Liver (tissue), 9 donors: Measurements from ENCODE around the gene HPS6. TPM values are rescaled to one million over a fixed set of nuclear protein-coding genes. Genes with fewer than 3 reads are reported as not detected.

ENCODE experiments used
- DNase-seq: peaks from one replicate; pipeline ENCODE4 v3.0.0-alpha.2; 2017; ENCODE audit warnings: low spot score
- H3K27ac ChIP-seq, 2 donors: one replicate each; pipeline ENCODE4 v1.7.0; 2013; ENCODE audit warnings: inconsistent platforms in 2 of 2, low read length in 2 of 2, control low read depth in 1 of 2, low read depth in 1 of 2, mild to moderate bottlenecking in 1 of 2
- H3K27me3 ChIP-seq, 4 donors: one replicate each; pipeline versions ENCODE4 v1.6.1 to v1.7.0; 2013; ENCODE audit warnings: low read length in 3 of 4, inconsistent platforms in 1 of 4, mild to moderate bottlenecking in 1 of 4, moderate library complexity in 1 of 4; ENCODE audit not compliant: control insufficient read depth in 4 of 4, insufficient read depth in 4 of 4
- H3K36me3 ChIP-seq, 4 donors: one replicate each; pipeline versions ENCODE4 v1.6.1 to v1.7.0; 2013; ENCODE audit warnings: low read length in 3 of 4, mild to moderate bottlenecking in 3 of 4, low read depth in 1 of 4, moderate library complexity in 1 of 4; ENCODE audit not compliant: control insufficient read depth in 4 of 4, insufficient read depth in 3 of 4
- H3K4me1 ChIP-seq, 4 donors: one replicate each; pipeline versions ENCODE4 v1.6.1 to v1.7.0; 2013; ENCODE audit warnings: low read length in 3 of 4, mild to moderate bottlenecking in 3 of 4, moderate library complexity in 1 of 4; ENCODE audit not compliant: control insufficient read depth in 4 of 4, insufficient read depth in 4 of 4
- H3K4me3 ChIP-seq, 3 donors: one replicate each; pipeline versions ENCODE4 v1.6.1 to v1.7.0; 2013; ENCODE audit warnings: low read length in 3 of 3, control low read depth in 1 of 3, low read depth in 1 of 3, mild to moderate bottlenecking in 1 of 3
- H3K9ac ChIP-seq, 2 donors: one replicate each; pipeline ENCODE4 v1.7.0; 2013; ENCODE audit warnings: low read length in 2 of 2, mild to moderate bottlenecking in 2 of 2, moderate library complexity in 2 of 2, control low read depth in 1 of 2, low read depth in 1 of 2
- H3K9me3 ChIP-seq, 4 donors: one replicate each; pipeline versions ENCODE4 v1.6.1 to v1.7.0; 2013; ENCODE audit warnings: low read length in 3 of 4; ENCODE audit not compliant: control insufficient read depth in 4 of 4
- EGR1 ChIP-seq, 2 donors: IDR thresholded peaks; 2 replicates each; pipeline ENCODE4 v1.6.1; 2016 to 2018; ENCODE audit warnings: antibody characterized with exemption in 2 of 2, low read depth in 2 of 2
- FOXA1 ChIP-seq: IDR thresholded peaks from 2 replicates; pipeline ENCODE4 v1.6.1; 2016; ENCODE audit warnings: antibody characterized with exemption
- FOXA2 ChIP-seq: IDR thresholded peaks from 2 replicates; pipeline ENCODE4 v1.6.1; 2016; ENCODE audit warnings: antibody characterized with exemption
- HNF4G ChIP-seq: IDR thresholded peaks from 2 replicates; pipeline ENCODE4 v1.6.1; 2016; ENCODE audit warnings: antibody characterized with exemption
- JUND ChIP-seq, 2 donors: IDR thresholded peaks; 2 replicates each; pipeline ENCODE4 v1.6.1; 2016; ENCODE audit warnings: antibody characterized with exemption in 2 of 2
- NR2F2 ChIP-seq: IDR thresholded peaks from 2 replicates; pipeline ENCODE4 v1.6.1; 2016; ENCODE audit warnings: antibody characterized with exemption
- RAD21 ChIP-seq, 2 donors: IDR thresholded peaks; 2 replicates each; pipeline ENCODE4 v1.6.1; 2016; ENCODE audit warnings: antibody characterized with exemption in 2 of 2, mild to moderate bottlenecking in 2 of 2
- TAF1 ChIP-seq: conservative IDR thresholded peaks from 2 replicates; pipeline ENCODE4 v1.6.1; 2016; ENCODE audit warnings: antibody characterized with exemption, mild to moderate bottlenecking
- WGBS: extraction: QIAGEN DNeasy Blood & Tissue Kit; methylation state at CpG from one replicate; pipeline ENCODE4 v1.1.7; 2013; 5-methylcytosine and 5-hydroxymethylcytosine counted together
- polyA plus RNA-seq, 2 donors: library from polyadenylated mRNA; stranded (reverse) in 1 of 2; unstranded in 1 of 2; fragments of 200-250 nt in 1 of 2; fragments of >200 nt in 1 of 2; fragmentation: Nextera tagmentation in 1 of 2; extraction: Ambion mirVana in 1 of 2; gene quantifications; one replicate each; pipeline versions ENCODE4 v1.2.1 to v1.2.3, GENCODE V29; 2013 to 2015
- total RNA-seq, 2 donors: library from RNA; depleted of rRNA; stranded (reverse); fragments of >200 nt; gene quantifications; one replicate each; pipeline ENCODE4 v1.2.3, GENCODE V29; 2014
- TF ChIP-seq, protein P1 (sequence below): IDR thresholded peaks from 2 replicates; pipeline ENCODE4 v1.6.1; 2016; ENCODE audit warnings: antibody characterized with exemption, mild to moderate bottlenecking
- TF ChIP-seq, protein P2 (sequence below): IDR thresholded peaks from 2 replicates; pipeline ENCODE4 v1.6.1; 2016; ENCODE audit warnings: antibody characterized with exemption
- donor health status: healthy.
- donor health status: healthy.
- donor health status: healthy.
- donor health status: healthy.
- donor health status: healthy.

HPS6 gene
- total and polyA plus RNA-seq, 4 donors = 2.5 to 13.7 (median 10.0) TPM

DNA sequence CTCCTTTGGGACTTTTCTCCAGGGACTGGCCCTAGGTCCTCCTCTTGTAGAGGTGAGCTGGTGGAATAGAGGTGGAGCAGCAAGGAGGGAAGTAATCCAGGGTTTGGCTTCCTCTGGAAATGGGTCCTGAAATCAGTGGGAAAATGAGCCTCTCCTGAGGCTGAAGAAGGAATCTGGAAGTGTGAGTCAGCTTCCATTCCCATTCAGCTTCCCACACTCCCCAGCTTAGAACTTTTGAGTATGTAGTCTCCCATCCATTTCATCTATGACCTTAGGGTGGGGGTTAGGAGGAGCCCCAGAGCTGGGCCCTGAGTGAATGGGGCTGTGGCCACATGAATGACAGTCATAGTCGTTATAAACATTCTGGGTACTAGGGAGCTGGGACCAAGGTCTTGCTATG lies 37.3 kb downstream of the HPS6 start:
- Histone ChIP-seq H3K27me3 (no peaks in the 10 kb centered on the region), H3K36me3 (peaks cover 0 to 3% (median under 1%) of the 10 kb centered on the region in 4 donors), H3K4me1 (no peaks in the 10 kb centered on the region), H3K4me3 (no peak overlapping the region), H3K9ac (no peak overlapping the region), H3K27ac (no peak overlapping the region), H3K9me3 (no peaks in the 10 kb centered on the region)
- 74% methylated on average over 1 of the region's 1 CpG for WGBS
- TF ChIP-seq HNF4G (no peak), NR2F2 (no peak), TAF1 (no peak), FOXA2 (no peak), JUND (IDR thresholded peaks at IDR 0.05) (no peak), RAD21 (IDR thresholded peaks at IDR 0.05) (no peak)
- TF ChIP-seq, protein P1, sequence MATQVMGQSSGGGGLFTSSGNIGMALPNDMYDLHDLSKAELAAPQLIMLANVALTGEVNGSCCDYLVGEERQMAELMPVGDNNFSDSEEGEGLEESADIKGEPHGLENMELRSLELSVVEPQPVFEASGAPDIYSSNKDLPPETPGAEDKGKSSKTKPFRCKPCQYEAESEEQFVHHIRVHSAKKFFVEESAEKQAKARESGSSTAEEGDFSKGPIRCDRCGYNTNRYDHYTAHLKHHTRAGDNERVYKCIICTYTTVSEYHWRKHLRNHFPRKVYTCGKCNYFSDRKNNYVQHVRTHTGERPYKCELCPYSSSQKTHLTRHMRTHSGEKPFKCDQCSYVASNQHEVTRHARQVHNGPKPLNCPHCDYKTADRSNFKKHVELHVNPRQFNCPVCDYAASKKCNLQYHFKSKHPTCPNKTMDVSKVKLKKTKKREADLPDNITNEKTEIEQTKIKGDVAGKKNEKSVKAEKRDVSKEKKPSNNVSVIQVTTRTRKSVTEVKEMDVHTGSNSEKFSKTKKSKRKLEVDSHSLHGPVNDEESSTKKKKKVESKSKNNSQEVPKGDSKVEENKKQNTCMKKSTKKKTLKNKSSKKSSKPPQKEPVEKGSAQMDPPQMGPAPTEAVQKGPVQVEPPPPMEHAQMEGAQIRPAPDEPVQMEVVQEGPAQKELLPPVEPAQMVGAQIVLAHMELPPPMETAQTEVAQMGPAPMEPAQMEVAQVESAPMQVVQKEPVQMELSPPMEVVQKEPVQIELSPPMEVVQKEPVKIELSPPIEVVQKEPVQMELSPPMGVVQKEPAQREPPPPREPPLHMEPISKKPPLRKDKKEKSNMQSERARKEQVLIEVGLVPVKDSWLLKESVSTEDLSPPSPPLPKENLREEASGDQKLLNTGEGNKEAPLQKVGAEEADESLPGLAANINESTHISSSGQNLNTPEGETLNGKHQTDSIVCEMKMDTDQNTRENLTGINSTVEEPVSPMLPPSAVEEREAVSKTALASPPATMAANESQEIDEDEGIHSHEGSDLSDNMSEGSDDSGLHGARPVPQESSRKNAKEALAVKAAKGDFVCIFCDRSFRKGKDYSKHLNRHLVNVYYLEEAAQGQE = no peak
- TF ChIP-seq, protein P2, sequence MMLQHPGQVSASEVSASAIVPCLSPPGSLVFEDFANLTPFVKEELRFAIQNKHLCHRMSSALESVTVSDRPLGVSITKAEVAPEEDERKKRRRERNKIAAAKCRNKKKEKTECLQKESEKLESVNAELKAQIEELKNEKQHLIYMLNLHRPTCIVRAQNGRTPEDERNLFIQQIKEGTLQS = no peak
- DNase-seq = no peak

GRCh38 chr10:102106998-102107397 lies 41.8 kb downstream of the HPS6 start:
- H3K27ac ChIP-seq = no peak overlapping the region
- no peaks in the 10 kb centered on the region for H3K27me3 ChIP-seq
- H3K4me3 ChIP-seq = no peak overlapping the region
- no peak for DNase-seq
- peaks cover 17 to 41% (median 35%) of the 10 kb centered on the region in 4 donors for H3K36me3 ChIP-seq
- no peak for TF ChIP-seq FOXA1
- TF ChIP-seq EGR1 (IDR thresholded peaks at IDR 0.05; ENCODE audit: low read depth in 2 of 2) = no peak
- TF ChIP-seq, protein P1 = no peak
- no peak for TF ChIP-seq TAF1
- no peak for TF ChIP-seq RAD21 (IDR thresholded peaks at IDR 0.05)
- H3K9me3 ChIP-seq = no peaks in the 10 kb centered on the region
- no peaks in the 10 kb centered on the region for H3K4me1 ChIP-seq
- H3K9ac ChIP-seq = no peak overlapping the region
- WGBS = 89% methylated on average over 2 of the region's 2 CpGs
